HG03103 (cell line): ENCODE data around the gene SUGP2.

ENCODE experiments used
- ATAC-seq: cut with Tn5 transposase; IDR thresholded peaks from one replicate; pipeline ENCODE4 v1.9.1; 2021; ENCODE audit warnings: low read depth; ENCODE audit not compliant: unreplicated experiment

Gene SUGP2

DNA sequence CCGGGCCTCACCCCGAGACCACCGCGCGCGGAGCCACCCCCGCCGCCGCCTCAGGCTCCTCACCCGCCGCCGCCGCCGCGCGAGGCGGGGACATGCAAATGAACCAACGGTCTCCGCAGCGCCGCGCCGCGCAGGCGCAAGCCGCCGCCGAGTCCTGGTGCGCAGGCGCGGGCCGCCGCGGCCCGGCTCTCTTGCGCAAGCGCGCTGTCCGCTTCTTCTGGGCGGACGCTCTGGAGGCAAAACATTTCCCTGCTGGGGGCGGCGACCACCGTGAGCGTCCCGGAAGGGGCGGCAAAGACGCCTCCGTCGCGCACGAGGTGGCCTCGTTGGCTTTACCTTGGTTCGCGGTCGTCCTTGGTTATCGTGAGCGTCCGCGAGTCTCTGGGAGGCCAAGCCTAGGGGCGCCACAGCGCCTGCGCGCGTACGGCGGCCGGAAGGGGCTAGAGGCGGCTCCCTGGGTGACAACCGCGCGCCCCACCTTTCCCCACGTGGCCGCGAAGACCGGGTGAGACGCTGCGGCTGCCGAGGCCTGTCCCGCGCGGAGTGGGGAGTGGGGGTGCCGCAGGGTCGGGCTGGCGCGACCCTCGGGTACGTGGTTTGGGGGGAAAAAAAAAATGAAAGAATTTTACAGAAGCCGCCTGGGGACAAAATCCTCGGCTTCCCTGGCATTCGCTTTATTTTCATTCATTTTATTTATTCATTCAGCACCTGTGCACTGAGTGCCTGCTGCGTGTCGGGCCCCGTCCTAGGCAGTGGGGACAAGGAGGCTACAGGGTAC lies at the start of gene SUGP2, which contains the start of gene ARMC6:
SUGP2 (minus strand) TSS at position 92 of the 778 bp plus-strand sequence. CDS start 2,446 bp downstream, outside the sequence.
ARMC6 (plus strand) TSS at position 178 of the 778 bp plus-strand sequence. CDS start 607 bp downstream, outside the sequence.
- ATAC-seq: peak; percentile 50

DNA sequence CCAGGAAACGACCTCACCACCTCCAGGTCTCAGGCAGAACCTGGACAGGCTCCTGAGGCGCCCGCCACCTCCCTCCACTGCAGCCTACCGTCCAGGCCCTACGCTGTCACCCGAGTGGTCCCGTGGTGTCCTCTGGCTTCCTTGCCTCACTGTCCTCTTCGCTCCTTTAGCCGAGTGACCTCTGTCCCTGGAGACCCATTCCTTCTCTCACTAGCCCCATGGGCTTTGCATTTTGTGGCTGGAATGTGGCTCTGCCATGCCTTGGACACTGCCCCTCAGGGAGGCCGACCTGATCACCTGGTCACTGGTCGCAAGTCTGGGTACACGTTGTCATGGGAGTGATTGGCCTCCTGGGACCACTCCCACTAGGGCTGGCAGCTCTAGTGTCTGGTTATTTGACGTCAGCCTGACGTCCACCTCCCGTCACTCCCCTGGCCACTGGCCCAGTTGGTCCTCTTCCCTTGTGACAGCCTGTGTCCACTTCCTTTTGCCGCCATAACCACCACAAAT lies 48.4 kb upstream of the SUGP2 start:
- ATAC-seq: no peak

DNA sequence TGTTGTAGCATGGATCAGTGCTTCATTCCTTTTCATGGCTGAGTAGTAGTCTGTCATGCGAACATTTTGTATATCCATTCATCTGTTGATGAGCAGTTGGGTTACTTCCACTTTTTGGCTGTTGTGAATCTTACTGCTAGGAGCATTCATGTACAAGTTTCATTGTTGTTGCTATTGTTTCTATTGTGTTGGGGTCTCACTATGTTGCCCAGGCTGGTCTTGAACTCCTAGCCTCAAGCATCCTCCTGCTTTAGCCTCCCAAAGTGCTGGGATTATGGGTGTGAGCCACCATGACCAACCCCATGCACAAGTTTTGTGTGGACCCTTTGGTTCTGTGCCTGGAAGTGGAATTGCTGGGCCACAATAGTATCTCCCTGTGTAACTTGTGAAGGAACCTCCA lies 46.3 kb upstream of the SUGP2 start:
- ATAC-seq: no peak

DNA sequence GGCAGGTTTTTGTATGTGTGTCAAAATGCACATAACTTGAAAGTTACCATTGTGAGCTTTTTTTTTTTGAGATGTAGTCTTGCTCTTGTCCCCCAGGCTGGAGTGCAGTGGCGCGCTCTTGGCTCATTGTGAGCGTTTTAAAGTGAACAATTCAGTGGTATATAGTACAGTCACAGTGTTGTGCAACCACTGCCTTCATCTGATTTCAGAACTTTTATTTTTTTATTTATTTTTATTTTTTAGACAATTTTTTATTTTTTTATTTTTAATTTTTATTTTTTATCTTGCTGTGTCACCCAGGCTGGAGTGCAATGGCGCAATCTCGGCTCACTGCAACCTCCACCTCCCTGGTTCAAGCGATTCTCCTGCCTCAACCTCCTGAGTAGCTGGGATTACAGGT lies 45.5 kb upstream of the SUGP2 start:
- no peak for ATAC-seq

DNA sequence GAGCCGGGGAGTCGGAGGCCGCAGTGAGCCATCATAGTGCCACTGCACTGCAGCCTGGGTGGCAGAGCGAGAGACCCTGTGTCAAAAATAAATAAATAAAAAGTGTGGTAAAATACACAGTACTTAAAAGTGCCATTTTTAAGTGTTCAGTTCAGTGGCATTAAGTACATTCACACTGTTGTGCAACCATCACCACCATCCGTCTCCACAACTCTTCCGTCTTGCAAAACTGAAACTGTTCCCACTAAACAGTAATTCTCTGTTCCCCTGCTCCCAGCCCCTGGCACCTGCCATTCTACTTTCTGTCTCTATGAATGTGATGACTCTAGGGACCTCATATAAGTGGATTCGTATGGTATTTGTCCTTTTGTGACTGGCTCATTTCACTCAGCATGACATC lies 43.8 kb upstream of the SUGP2 start:
- ATAC-seq: no peak

DNA sequence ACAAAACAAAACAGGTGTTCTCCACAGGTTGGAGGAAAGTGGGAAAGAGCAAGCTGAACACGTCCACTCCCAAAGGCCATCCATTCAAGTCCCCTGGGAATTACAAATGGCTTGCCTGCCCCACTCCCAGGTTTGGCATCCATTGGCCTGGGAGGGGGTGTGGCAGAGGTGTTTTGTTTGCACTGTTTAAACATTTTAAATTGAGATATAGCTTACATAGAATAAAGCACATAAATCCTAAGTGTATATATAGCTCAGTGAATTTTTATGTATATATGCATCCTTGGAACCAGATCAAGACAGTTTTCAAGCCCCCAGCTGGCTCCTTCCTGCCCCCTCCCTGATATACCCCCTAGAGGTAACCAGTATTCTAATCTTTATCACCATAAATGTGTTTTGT lies 43.2 kb upstream of the SUGP2 start:
- ATAC-seq: no peak

DNA sequence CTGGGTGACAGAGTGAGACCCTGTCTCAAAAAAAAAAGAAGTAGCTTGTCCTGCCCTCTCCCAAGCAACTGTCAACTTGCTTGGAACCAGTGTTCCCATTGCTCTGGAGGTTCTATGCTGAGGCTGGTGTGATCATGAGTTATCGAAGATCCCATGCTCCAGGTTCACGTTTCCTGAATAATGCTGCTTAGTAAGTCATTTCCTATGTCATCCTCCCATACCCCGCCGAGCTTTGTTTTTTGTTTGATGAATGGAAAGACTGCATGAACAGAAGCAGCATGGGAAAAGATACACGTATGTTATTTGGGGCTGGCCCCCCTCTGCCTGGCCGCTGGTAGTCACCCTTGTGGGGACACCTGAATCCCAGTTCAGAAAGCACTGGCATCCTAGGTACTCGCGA lies 41.8 kb upstream of the SUGP2 start:
- ATAC-seq: no peak

DNA sequence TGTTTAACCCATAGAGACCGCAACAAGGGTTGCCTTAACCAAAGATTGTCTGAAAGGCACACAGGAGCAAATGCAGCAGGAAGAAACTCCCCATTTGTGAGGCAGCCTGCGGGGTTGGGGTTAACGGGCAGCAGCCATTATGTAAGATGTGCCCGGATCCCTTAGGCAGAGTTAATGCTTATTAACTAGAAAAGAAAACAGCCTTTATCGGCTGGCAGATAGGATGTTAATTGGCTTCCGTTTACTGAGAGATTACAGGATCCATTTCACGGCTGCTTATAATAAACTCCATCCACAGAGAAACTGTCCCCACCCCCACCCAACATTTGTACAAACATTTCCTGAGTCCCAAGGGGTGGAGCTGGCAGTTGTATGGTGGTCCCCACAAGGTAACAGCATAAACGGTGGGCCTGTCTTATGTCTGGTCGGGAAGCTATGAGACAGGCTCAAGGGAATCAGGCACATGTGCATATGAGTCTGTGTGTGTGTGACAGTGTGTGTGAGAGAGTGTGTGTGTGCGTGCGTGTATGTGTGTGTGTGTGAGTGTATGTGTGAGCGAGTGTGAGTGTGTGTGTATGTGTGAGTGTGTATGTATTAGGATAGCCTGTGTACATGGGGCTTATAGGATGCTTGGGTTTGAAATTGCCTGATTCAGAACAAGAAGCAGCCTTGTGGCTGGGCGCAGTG lies 41.0 kb upstream of the SUGP2 start:
- no peak for ATAC-seq

DNA sequence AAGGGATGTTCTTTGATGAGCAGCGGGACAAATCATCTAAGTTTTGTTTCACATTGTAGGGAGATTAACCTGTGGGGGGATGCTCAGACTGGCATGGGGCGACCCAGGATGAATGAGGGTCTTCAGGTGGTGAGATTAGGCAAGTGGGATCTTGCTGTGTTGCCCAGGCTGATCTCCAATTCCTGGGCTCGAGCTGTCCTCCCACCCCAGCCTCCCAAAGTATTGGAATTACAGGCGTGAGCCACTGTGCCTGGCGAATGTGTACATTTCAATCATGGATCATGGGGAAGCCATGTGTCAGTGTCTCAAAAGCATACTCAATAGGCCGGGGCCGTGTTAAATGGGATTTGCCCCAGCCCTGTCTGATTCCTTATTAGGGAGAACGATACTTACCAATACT lies 38.6 kb upstream of the SUGP2 start:
- no peak for ATAC-seq

DNA sequence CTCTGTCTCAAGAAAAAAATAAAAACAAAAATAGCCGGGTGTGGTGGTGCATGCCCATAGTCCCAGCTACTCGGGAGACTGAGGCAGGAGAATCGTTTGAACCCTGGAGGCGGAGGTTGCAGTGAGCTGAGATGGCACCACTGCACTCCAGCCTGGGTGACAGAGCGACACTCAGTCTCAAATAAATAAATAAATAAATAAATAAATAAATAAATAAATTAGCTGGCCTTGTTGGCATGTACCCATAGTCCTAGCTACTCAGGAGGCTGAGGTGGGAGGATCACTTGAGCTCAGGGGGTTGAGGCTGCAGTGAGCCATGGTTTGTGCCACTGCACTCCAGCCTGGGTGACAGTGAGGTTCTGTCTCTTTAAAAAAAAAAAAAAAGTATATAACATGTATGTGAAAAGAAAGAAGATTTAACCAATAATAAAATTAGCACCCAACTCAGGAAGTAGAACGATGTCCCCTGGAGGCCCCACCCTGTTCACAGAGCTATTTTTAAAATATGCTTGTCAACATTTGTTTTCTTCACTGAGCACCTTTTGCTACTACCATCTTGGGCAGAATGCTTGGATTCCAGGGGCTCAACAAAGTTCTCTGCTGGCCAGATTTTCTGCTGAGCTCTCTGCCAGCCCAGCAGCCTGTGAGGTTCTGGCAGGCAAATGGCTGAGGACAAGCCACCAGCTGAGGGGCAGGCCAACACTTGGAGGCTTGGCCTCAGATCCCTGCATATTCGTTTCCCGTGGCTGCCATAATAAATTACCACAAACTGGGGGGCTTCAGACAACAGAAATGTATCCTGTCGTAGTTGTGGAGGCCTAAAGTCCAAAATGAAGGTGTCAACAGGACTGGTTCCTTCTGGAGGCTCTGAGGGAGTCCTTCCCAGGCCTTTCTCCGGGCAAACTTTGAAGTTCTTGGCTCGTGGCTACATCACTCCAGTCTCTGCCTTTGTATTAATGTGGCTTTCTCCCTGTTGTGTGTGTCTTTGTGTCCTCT lies 35.6 kb upstream of the SUGP2 start:
- ATAC-seq: no peak

DNA sequence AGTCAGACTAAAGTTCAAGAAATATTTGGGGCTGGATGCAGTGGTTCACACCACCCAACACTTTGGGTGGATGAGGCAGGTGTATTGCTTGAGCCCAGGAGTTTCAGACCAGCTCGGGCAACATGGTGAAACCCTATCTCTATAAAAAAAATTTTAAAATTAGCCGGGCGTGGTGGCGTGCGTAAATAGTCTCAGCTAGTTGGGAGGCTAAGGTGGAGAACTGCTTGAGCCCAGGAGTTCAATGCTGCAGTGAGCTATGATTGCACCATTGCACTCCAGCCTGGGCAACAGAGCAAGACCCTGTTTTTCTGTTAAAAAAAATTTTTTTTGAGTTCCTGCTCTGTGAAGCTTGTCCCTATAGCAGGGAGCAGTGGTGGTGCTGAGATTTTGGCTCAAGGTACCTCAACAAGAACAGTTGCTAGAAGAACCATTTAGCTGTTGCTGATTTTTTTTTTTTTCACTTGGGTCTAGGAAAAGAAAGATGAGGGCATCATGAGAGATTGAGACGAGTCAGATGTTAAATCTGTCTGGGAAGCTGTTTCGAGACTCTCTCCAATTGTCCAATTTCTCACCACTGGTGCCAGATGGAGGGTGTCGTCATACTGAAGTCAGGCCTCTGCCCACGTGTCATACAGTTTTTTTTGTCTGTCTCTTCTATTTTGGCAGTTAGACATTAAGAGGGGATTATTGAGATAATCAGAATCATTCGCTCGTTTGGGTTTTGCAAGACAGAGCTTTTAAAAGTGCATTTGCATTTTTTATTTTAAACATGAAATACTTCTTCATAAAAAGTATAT lies 34.2 kb upstream of the SUGP2 start:
- ATAC-seq: no peak

DNA sequence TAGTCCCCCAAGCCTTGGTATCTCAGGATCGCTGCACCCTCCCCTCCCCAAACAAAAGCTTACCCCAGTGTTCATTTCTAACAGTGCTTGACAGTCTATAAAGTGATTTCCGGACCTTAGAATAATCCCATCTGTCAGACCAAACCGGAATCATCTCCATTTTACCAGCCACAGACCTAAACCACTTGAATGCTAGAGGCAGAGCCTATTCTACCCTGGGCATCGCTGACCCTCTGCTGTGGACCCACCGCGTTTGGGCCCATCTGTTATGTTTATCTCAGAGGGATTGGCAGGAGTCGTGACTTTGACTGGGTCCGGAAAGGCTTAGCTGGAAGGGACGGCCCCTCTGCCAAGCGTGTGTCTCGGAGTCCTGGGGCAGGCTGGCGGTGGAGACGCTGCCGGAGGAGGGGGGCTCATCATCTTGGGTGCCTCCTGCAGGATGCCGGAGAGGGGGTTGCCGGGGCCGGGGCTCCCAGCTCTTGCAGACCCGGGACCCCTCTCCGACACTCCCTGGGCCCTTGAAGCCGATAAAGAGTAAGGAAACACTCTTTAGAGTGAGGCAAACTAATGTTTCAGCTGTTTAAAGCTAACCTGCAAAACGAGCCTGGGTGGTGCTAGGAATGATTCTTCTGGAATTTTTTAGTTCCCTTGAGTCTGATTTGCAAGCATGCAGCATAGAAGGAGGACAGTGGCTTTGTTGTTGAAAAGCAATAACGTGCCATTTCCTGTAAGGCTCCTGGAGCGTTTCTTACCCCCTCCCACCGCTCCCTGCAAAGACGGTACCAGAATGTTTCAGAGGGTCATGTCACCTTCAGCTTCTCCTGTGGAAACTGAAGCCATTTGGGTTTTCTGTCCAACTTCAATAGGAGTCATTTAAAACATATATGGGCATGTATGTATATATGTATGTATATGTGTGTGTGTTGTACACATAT lies 31.8 kb upstream of the SUGP2 start:
- no peak for ATAC-seq

DNA sequence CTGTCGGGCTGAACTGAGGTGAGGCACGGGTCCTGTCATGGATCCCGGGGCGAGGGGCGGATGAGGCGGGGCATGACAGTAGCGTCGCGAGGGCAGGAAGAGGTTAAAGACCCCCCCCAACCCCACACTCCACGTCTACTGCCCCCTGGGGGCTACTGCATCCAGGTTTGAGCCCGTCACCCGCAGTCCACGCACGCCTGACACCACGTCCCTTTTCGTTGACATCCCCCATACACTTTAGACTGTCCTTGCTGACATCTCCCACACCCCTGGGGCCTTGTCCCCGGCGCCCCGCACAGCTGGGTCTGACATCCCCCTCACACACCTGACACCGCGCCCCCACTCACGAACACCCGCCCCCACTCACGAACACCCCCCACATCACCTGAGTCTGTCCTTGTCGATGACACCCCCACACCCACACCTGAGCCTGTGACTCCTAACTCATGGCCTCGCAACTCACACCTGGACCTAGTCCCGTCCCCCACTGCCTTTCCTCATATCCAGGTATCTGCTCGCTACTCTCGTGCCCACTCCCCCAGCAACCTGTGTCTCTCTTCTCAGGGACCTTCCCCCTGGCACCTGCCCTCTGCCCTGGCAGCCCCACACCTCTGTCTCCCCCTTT lies 30.9 kb upstream of the SUGP2 start:
- no peak for ATAC-seq

DNA sequence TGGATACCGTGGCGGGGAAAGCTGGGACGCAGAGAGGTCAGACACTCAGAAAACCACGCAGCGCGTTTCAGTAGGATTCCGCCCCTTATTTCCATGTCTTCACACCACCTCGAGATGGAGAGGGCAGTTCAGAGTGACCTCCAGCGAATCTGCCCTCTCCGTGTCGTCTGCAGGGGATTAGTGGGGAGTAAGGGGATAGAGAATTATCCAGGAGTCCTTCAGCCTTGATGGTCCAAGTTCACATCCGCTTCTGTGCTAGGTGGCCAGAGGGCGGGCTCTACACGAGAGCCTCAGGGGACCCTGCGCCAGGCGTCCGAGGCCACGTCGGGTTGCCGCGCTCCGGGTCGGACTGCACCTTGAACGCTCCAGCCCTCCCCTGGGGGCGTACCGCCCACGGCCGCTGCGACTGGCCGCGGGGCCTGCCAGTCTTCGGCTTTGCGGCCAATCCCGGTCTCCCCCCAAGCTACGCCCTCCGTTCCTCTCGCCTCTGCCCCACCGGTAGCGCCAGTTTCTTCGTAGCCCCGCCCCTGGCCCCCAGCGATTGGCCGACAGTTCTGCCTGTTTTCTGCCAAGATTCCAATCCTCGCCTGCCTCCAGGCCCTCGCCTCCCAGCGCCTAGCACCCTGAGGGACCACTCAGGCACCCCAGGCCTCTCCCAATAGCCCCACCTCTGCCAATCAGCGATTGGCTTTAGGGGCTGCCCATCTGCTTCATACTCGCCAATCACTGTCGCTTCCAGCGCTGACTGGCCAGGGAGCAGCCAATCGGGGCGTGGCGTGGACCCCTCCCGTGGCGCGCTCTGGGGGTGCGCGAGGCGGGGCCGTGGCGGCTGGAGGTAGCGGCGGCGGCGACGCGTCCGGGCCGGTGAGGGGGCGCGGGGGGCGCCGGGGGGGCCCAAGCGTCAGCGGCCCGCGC lies 30.1 kb upstream of the SUGP2 start, which contains the start of gene SLC25A42:
SLC25A42 (plus strand) TSS at position 812 of the 915 bp plus-strand sequence. CDS start 32,131 bp downstream, outside the sequence.
- peak; percentile 91 for ATAC-seq

DNA sequence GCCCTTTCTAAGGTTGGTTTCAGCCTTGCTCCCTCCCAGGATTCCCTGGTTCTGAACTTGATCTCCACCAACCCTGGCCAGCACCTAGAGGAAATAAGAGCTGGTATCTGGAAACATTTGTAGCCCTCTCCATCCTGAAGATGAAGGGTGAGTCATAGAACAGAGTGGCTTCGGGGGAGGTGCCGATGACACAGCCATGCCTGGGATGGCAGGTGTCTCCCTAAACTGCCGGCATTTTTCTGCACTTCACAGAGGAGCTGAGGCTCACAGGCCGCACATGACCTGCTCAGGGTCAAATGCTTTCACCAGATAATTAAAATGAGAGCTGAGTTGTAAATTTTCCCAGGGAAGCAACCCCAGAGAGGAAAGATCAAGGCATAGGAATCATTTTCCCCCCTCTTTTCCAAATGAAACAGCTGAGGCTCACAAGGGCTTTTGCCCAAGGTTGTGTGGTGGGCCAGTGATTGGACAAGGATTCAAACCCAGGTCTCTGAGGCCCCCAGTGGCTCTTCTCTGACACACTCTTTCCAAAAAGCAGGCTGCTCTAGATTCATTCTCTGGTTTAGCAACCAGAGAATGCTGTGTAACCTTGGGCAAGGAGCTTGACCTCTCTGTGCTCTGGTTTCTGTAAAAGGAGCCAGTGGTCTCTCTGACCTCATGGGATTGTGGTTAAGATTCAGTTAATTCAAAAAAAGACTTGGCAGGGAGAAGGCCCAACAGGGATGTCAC lies 29.3 kb upstream of the SUGP2 start:
- no peak for ATAC-seq

DNA sequence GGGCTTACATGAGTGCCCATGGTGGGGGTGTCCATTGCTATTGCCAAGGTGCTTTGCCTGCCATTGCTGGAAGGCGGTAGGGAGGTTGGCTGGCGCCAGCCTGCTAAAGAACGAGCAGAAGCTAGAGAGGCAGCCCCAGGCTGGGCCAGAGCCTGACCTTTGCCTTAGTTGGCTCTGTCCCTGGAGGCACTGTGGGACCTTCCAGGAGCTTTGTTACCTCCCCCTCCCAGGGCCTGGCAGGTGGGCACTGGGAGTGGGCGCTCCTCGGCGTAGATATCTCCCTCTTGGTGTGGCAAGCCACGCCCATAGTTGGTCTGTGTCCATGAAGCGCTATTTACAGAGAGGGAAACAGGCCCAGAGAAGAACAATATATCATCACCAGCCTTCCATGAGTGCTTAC lies 28.2 kb upstream of the SUGP2 start:
- ATAC-seq: no peak
